ENCODE data around the gene ZNF274.
A peak's percentile ranks its signal among the peaks of the same experiment; 100 is the strongest.
"Not testable (repeated sequence)": the region's sequence is repeated elsewhere in the genome, so short reads cannot be mapped to it uniquely, and the experiment has no call there.

The ZNF274 gene

GRCh38 chr19:58182989-58183816 is at the start of gene ZNF274:
ZNF274 (plus strand) TSS chr19:58183061; CDS start chr19:58183966, 905 bp downstream.
- DNase-seq = peak; percentile 95

- no peak for DNase-seq
Measured at GRCh38 chr19:58134244-58134643, 48.6 kb upstream of the ZNF274 start.

- DNase-seq = no peak
Measured at GRCh38 chr19:58145849-58146248, 37.0 kb upstream of the ZNF274 start.

GRCh38 chr19:58147475-58147874 is 35.4 kb upstream of the ZNF274 start:
- DNase-seq = not testable (repeated sequence)

GRCh38 chr19:58150328-58150921 is 32.4 kb upstream of the ZNF274 start, which contains the start of gene ZNF329:
ZNF329 (minus strand) TSS chr19:58150789; CDS start chr19:58129503, 21,286 bp downstream.
- peak; percentile 86 for DNase-seq

GRCh38 chr19:58153386-58153785 is 29.5 kb upstream of the ZNF274 start:
- DNase-seq = no peak

- DNase-seq = no peak
Measured at GRCh38 chr19:58154287-58154678, 28.6 kb upstream of the ZNF274 start.

- DNase-seq = peak; percentile 93
Measured at GRCh38 chr19:58154679-58155648, 27.9 kb upstream of the ZNF274 start.

GRCh38 chr19:58157045-58157728 is 25.7 kb upstream of the ZNF274 start:
- no peak for DNase-seq

- DNase-seq = no peak
Measured at GRCh38 chr19:58166268-58166667, 16.6 kb upstream of the ZNF274 start.

- no peak for DNase-seq
Measured at GRCh38 chr19:58166708-58167280, 16.1 kb upstream of the ZNF274 start.

- no peak for DNase-seq
Measured at GRCh38 chr19:58170860-58171259, 12.0 kb upstream of the ZNF274 start.

GRCh38 chr19:58181902-58182576 is 822 bp upstream of the ZNF274 start:
- DNase-seq = peak; percentile 54

GRCh38 chr19:58182577-58182988 is 278 bp upstream of the ZNF274 start:
- DNase-seq = peak; percentile 92

GRCh38 chr19:58183817-58184215 is 955 bp downstream of the ZNF274 start:
- no peak for DNase-seq

- DNase-seq = no peak
Measured at GRCh38 chr19:58196901-58197616, 14.2 kb downstream of the ZNF274 start.

- no peak for DNase-seq
Measured at GRCh38 chr19:58203814-58204475, 21.1 kb downstream of the ZNF274 start.

- no peak for DNase-seq
Measured at GRCh38 chr19:58204566-58204965, 21.7 kb downstream of the ZNF274 start.

GRCh38 chr19:58209577-58209976 is 26.7 kb downstream of the ZNF274 start:
- DNase-seq = no peak
